GM18519 (cell line): ENCODE data around the gene HEATR5A.
"Not testable (repeated sequence)": the region's sequence is repeated elsewhere in the genome, so short reads cannot be mapped to it uniquely, and the experiment has no call there.

Source experiments
- ATAC-seq: cut with Tn5 transposase; IDR thresholded peaks from one replicate; pipeline ENCODE4 v1.9.1; 2021; ENCODE audit warnings: mild to moderate bottlenecking, moderate library complexity; ENCODE audit not compliant: unreplicated experiment, low FRiP score

HEATR5A gene

GRCh38 chr14:31291210-31291609 is 129.1 kb downstream of the HEATR5A start:
- no peak for ATAC-seq

GRCh38 chr14:31287294-31287972 is 132.9 kb downstream of the HEATR5A start:
- ATAC-seq = no peak

DNA sequence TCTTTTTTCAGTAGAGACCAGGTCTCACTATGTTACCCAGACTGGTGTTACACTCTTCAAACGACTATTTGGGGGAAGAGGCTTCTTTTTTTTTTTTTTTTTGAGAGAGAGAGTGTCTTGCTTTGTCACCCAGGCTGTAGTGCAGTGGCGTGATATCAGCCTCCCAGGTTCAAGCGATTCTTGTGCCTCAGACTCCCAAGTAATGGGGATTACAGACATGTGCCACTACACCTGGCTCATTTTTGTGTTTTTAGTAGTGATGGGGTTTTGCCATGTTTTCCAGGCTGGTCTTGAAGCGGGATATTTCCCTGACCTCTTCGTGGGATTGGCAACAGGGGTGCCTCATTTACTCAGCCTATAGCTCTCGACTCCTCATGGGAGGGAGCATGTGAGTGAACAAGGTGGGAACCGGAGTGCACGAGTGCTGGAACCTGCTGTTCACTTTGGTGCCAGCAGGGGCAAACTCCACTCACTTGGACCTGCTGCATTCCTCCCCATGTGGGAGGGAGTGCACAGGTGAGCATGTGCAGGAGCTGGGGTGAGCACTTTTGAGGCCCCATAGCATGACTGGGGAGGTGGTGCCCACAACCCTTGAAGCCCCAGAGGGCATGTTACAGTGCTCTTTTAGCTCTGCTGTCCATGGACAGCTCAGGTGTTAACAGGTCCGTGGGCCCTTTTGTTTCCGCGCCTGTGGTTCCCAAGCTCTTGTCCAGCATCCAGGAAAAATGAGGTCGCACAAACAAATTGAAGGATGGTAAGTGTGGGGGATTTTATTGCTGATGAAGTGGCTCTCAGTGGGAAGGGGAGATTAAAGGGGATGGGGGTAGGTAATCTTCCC is 133.7 kb downstream of the HEATR5A start:
- ATAC-seq = no peak

GRCh38 chr14:31283578-31284252 is 136.6 kb downstream of the HEATR5A start:
- peak; percentile 53 for ATAC-seq

- no peak for ATAC-seq
Measured at GRCh38 chr14:31283153-31283552, 137.2 kb downstream of the HEATR5A start.

DNA sequence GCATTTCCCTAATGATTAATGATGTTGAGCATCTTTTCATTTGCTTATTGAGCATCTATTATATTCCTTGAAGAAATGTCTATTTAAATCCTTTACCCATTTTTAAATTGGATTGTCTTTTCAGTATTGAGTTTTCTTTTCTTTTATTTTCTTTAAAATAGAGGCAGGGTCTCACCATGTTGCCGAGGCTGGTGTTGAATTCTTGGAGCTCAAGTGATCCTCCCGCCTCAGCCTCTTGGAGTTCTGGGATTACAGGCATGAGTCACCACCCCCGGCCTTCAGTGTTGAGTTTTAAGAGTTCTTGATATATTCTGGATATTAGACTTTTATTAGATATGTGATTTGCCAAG is 139.5 kb downstream of the HEATR5A start:
- no peak for ATAC-seq

- ATAC-seq = no peak
Measured at GRCh38 chr14:31280132-31280870, 140.0 kb downstream of the HEATR5A start.

GRCh38 chr14:31278883-31279282 is 141.5 kb downstream of the HEATR5A start:
- no peak for ATAC-seq

DNA sequence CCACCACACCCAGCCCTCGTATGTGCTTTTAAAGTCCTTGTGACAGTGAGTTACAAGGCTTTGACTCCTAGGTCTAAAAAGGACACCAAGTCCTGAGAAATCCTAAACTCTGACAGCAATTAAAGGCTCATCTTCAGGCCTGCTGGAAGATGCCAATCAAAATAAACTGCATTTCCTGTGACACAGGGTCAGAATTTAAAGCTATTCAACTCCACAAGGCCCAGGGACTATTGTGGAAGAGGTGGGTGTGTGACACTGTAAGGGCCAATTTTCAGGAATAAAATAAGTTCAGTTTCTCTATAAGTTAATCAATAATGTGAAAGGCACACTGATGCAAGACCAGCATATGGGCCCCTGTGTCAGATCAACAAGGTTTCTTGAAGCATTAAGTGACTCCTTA is 143.3 kb downstream of the HEATR5A start:
- ATAC-seq = no peak

DNA sequence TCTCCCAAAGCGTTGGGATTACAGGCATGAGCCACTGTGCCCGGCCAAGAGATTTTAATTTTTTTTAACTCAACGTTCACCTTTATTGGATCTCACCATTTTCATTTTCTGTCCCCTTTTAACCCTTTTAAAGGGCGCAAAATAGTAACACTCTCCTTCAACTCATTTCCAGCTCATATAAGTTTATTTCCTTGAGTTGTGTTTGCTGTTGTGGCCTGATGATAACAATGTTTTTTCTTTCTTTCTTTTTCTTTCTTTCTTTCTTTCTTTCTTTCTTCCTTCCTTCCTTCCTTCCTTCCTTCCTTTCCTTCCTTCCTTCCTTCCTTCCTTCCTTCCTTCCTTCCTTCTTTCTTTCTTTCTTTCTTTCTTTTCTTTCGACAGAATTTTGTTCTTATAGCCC is 143.9 kb downstream of the HEATR5A start:
- not testable (repeated sequence) for ATAC-seq

GRCh38 chr14:31275731-31276130 is 144.6 kb downstream of the HEATR5A start:
- ATAC-seq = no peak

DNA sequence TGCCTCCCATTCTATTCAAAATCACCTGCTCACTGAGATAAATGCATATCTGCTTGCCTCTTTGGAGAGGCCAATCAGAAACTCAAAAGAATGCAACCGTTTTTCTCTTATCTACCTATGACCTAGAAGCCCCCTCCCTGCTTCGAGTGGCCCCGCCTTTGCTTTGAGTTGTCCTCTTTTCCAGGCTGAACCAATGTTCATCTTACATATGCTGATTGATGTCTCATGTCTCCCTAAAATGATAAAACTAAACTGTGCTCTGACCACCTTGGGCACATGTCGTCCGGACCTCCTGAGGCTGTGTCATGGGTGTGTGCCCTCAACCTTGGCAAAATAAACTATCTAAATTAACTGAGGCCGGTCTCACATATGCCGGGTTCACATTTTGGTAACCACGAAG is 148.7 kb downstream of the HEATR5A start:
- ATAC-seq = no peak

DNA sequence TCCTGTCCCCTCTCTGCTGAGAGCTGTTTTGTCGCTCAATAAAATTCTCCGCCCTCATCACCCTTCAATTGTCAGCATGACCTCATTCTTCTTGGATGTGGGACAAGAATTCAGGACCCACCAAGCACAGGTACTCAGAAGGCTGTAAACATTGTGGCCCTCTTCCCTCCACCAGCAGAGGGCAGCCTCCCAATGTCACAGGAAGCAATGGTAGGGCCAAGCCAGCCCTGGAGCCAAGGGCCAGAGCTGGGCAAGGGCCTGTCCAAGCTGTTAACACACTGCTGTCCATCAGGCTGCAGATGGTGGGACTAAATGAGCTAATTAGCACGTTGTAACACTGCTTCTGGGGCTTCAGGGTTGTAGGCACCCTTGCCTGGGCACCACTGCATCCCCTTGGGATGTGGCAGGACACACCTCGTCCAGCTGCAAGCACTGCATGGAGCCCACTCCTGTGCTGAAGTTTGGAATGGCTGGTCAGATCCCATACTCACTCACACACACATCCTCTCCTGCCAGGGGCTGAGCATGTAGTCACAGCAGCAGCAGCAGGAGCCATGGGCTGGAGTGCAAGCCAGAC is 150.1 kb downstream of the HEATR5A start:
- ATAC-seq = no peak

DNA sequence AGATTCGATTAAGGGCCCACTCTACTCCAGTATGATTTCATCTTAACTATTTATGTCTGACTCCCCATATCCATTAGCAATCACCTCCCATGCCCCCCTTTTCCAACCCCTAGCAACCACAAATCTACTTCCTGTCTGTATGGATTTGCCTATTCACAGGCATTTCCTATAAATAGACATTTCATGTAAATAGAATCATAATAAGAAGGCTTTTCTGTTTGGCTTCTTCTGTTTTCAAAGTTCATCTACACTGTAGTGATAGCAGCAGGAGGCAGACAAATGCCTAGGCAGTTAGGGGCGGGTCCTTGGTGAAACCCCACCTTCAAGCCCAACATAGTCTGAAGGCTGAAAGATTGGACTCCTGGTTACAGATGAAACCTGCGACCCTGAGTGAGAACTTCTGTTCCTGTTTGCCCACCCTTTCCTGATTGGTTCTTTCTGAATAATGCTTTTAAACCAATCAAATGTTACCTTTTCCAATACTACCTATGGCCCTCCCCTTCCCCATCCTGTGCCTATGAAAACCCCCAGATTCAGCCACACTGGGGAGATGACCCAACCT is 150.6 kb downstream of the HEATR5A start:
- no peak for ATAC-seq

- no peak for ATAC-seq
Measured at GRCh38 chr14:31268216-31268615, 152.1 kb downstream of the HEATR5A start.

- ATAC-seq = no peak
Measured at GRCh38 chr14:31266437-31267331, 153.7 kb downstream of the HEATR5A start.

GRCh38 chr14:31265701-31266398 is 154.5 kb downstream of the HEATR5A start:
- no peak for ATAC-seq

DNA sequence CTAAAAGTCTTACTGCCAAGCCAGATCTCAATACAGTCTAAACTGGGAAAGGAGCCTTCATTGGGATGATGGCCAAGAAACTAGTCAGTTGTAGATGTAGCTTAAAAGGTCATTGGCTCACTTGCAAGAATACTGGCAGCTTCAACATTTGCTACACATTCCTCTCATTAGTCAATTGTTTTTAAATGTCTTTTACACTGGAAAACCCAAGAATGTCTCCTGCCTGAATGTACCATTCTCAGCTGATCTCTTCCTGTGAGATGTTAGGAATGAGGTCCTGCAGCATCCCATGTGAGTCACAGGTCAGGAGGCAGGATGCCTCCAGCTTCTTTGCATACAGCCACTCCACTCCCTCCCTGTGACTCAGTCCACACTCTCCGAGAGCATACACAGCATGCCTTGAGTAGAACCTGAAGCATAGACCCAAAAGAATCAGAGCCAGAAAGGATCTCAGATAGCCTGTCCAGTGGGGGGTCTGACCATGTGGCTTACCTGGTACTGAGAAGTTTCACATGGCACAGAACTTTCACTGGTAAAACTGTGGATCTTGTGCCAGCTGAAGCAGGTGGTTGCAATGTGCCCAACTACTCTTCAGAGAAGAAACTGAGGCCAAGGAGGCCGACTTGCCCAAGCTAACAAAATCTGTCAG is 156.7 kb downstream of the HEATR5A start:
- no peak for ATAC-seq
